HCT116 (cell line): ENCODE data around the gene WDR5.

Experiments used
- CEBPB ChIP-seq: IDR thresholded peaks from 2 replicates; pipeline ENCODE4 v1.6.1; 2012; ENCODE audit warnings: low read depth
- CTCF ChIP-seq, 3 experiments: fragments of 200-600 bp in 1 of 3; sonication (generic) in 1 of 3; IDR thresholded peaks in 2 of 3; conservative IDR thresholded peaks in 1 of 3; 2 replicates each; pipeline ENCODE4 v1.5.1; 2012 to 2017; ENCODE audit warnings: low read depth in 2 of 3, low read length in 2 of 3, antibody characterized with exemption in 1 of 3, borderline replicate concordance in 1 of 3, control low read depth in 1 of 3, mild to moderate bottlenecking in 1 of 3, mixed read lengths in 1 of 3, mixed run types in 1 of 3, moderate library complexity in 1 of 3; ENCODE audit not compliant: insufficient read depth in 1 of 3
- ELF1 ChIP-seq: IDR thresholded peaks from 2 replicates; pipeline ENCODE4 v1.6.1; 2012; ENCODE audit warnings: low read depth, borderline replicate concordance
- EZH2 ChIP-seq: fragments of 200-600 bp; sonication (generic); IDR thresholded peaks from 2 replicates; pipeline ENCODE4 v1.6.1; 2017; ENCODE audit warnings: antibody characterized with exemption, mixed run types
- POLR2A ChIP-seq: IDR thresholded peaks from 2 replicates; pipeline ENCODE4 v1.7.0; 2011; ENCODE audit warnings: borderline replicate concordance; ENCODE audit not compliant: insufficient read depth, insufficient read length; ENCODE audit errors: extremely low read depth
- POLR2AphosphoS5 ChIP-seq: IDR thresholded peaks from 2 replicates; pipeline ENCODE4 v1.6.1; 2011; ENCODE audit warnings: mild to moderate bottlenecking, low read depth, low read length, moderate library complexity
- REST ChIP-seq: IDR thresholded peaks from 2 replicates; pipeline ENCODE4 v1.6.1; 2012; ENCODE audit warnings: low read depth
- TF ChIP-seq, protein P1 (sequence below): IDR thresholded peaks from 2 replicates; pipeline ENCODE4 v1.6.1; 2012

GRCh38 chr9:134157378-134157885 is 21.6 kb downstream of the WDR5 start:
- no peak for TF ChIP-seq CTCF (IDR thresholded peaks at IDR 0.05 in 2 of 3, conservative IDR thresholded peaks at IDR 0.05 in 1 of 3; ENCODE audit: borderline replicate concordance in 1 of 3, insufficient read depth in 1 of 3, low read depth in 2 of 3, low read length in 2 of 3)
- no peak for TF ChIP-seq CEBPB
- TF ChIP-seq ELF1 = no peak
- TF ChIP-seq POLR2A = no peak
- no peak for TF ChIP-seq EZH2
- TF ChIP-seq POLR2AphosphoS5 = no peak
- TF ChIP-seq, protein P1, sequence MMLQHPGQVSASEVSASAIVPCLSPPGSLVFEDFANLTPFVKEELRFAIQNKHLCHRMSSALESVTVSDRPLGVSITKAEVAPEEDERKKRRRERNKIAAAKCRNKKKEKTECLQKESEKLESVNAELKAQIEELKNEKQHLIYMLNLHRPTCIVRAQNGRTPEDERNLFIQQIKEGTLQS = no peak
- no peak for TF ChIP-seq REST
